GM18511 (cell line): ENCODE measurements around the gene TTC21B.

Experiments used
- ATAC-seq: cut with Tn5 transposase; IDR thresholded peaks from one replicate; pipeline ENCODE4 v1.9.1; 2021; ENCODE audit warnings: mild to moderate bottlenecking, moderate library complexity; ENCODE audit not compliant: unreplicated experiment

Gene TTC21B

DNA sequence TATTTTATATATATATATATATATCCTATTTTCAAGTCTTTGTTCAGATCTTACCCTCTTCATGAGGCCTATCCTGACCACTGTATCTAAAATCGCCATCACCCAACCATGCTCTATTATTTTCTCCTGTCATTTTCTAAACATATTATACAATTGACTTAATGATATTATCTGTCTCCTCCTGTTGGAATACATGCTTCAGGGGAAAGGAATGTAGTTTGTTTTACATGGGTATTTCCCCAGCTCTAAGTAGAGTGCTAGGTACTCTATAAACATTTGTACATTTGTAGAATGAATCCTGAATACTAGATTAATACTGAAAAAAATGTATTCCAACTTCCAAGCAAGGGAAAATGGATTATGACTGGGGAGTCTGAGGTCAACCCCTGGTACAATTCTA lies 26.2 kb downstream of the TTC21B start:
- ATAC-seq, result no peak

DNA sequence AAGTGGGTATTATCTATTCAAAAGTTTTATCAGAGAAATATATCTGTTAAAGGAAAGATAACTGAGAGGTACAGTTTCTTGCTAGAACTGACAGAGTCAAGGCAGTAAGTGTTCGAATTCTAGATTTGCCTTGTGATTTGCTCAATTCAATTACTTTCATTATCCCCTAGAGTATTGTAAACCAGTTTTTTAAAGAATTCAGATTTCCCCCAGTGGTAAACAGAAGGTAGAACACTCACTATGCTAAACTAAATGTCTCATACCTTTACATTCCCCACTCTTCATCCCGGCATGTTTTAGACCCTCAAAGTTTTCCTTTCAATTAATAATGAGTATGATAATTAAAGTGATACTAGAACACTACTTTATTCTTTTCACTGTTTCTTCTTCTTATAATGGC lies 28.6 kb downstream of the TTC21B start:
- ATAC-seq, result no peak

DNA sequence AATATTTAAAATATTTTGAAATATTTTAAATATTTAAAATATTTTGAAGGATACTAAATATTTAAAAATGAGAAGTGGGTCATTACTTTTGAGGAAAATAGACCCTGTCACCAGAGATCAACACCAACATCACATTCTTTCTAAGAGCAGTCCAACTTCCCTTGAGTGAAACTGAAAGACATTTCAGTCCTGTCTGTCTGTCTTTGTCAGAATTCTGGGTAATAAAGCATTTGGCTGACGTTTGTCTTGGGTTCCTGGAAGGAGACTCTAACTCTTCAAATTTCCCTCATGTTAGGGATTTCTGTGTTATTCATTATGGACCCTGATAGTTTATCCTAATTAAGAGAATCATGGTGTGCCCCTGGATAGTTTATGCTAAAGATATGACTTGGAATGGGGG lies 32.8 kb downstream of the TTC21B start:
- no peak for ATAC-seq

DNA sequence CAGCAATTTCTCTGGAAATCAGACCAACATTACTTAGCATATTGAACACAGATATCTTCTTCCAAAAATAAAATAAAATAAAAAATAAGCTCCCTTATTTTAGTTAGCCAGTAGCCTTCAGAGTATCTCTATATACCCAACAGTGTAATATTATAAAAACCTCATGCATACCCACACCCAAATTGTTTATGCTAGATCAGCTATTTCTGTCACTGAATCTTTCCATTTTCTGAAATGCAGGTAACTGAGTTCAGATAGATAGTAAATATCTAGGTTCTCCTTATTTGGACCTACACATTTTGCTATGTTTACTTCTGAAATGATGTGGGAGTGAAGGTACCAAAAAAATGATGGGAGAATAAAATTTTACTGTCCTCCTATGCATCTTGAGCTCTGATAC lies 39.9 kb downstream of the TTC21B start:
- no peak for ATAC-seq

DNA sequence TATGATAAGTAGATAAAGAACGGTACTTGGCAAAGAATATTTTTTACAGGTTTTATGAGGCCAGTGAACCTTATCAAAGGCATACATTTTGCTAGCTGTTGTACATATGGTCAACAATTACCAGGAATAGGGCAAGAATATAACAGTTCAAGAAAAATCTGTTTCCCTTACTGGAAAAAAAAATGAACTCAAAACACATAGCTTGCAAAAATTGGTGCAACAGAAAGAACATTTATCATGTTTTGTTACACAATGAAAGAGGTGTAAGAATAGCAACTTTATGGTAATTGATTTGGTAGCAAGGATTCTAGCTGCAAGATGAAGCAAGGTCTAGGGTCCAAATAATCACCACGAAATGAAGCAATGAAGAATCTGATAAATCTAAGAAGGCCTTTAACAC lies 41.6 kb downstream of the TTC21B start:
- ATAC-seq, result no peak

DNA sequence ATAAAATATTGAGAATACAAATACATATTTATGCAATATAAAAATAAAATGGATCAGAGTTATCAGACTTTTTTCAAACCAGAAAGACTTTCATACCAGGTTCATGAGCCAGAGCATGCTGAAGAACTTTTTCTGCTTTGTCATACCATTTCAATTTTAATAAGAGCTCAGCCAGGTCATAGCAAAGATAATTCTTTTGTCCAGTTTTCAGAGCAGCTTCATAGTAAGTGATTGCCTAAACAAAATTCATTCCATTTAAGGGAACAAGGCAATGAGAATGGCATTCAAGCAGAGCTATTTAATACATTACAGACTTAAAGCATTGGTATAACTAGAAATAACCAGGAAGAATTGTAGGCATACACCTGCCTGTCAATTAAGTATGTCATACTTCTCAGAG lies 42.3 kb downstream of the TTC21B start:
- no peak for ATAC-seq

DNA sequence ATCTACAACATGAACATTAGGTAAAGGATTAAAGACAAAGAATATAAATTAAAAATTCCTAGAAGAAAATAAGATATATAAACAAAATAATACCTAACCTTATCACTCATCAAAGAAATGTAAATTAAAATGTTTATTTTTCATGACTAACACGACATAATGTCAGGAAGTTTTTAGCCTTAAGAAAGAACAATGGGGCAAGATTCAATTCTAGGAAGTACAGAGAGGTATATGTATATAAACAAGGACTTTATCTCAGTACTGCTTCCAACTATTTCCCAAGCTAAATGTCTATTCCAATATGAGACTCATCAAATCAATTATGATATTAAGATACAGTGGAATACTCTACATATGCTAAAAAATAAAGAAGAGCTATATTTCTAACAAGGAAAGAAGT lies 44.1 kb downstream of the TTC21B start:
- ATAC-seq, result no peak

DNA sequence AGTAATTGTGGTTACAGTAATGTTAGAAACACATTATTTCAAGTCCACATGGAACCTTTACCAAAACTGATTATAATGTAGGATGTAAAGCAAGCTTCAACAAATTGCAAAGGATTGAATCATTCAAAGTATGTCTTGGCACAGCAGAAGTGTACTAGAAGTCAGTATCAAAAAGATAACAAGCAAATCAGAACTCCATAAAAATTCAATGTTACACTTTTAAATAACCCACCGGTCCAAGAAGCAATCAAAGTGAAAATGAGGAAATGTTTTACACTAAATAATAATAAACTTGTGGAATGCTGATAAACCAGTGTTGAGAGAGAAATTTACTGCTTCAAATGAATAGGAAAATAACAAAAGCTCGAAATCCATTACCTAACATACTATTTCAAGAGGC lies 47.7 kb downstream of the TTC21B start:
- ATAC-seq, result no peak

DNA sequence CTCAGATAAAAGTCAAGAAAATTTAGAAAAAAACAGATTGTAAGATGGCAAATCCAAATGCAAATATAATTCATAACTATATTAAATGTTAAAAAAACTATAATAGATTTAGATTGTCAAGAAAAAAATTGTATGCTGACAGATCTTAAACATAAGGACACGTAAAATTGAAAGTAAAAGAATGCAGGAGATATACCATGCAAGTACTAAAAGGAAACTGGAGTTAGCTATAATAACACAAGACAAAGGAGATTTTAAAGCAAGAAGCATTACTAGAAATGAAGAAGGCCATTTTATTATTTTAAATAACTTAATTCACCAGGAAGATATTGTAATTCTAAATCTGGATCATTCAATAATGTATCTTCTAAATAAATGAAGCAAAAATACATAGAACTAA lies 48.3 kb downstream of the TTC21B start:
- ATAC-seq, result no peak

DNA sequence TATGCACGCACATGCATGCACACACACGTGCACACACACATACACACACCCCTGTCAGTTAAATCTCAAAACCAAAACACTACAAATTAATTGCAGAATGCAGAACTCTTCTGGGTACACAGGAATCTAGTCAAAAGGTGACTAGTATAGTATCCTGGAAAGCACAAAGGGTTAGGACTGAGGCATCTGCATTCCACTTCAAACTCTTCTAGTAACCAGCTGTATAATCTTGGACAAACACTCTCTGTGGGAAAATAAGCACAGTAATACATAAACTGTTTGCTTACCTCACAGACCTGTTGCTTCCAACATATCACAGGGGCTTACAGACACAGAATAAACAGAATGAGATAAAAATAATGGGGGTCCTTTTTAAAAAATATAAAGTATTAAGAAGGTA lies 49.1 kb downstream of the TTC21B start:
- ATAC-seq, result no peak

- ATAC-seq, result no peak
Measured at GRCh38 chr2:165903406-165903805, 50.2 kb downstream of the TTC21B start.

GRCh38 chr2:165902934-165903333 lies 50.6 kb downstream of the TTC21B start:
- ATAC-seq, result peak; percentile 60

GRCh38 chr2:165901620-165902298 lies 51.8 kb downstream of the TTC21B start:
- no peak for ATAC-seq

DNA sequence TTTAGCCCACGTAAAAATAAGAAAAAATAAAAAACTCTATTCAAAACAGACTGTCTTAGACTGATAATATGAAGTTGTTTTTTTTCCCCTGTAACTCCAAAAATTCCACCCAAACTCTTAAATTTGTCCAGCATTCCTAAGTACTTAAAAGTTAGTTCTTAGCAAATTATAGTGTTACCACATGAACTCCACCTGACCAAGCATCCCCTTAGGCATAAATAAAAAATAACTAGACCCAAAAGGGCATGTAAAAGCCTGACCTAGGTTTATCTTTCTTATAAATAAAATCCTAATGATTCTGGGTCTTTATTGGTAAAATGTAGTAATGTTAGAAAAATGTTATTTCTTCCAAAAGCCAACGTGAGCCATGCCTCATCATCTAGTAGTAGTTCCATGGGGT lies 54.3 kb downstream of the TTC21B start:
- no peak for ATAC-seq

GRCh38 chr2:165898381-165898780 lies 55.2 kb downstream of the TTC21B start:
- ATAC-seq, result no peak

DNA sequence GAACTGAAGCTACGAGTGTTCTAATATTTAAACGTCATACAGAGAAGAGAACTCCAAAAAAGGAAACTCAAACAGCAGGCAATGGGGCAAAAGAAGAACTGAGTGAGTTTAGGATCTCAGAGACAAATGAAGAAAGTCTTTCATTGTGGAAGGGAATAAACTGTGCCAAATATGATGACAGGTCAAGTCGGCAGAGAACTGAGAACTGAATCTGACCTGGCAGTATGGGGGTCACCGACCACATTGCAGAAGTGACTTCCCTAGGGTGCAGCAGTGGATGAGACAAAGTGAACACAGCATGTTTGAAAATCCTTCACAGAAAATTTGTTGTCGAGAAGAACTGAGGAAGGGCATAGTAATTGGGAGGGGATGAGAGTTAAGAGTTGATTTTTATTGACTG lies 55.9 kb downstream of the TTC21B start:
- peak; percentile 69 for ATAC-seq

DNA sequence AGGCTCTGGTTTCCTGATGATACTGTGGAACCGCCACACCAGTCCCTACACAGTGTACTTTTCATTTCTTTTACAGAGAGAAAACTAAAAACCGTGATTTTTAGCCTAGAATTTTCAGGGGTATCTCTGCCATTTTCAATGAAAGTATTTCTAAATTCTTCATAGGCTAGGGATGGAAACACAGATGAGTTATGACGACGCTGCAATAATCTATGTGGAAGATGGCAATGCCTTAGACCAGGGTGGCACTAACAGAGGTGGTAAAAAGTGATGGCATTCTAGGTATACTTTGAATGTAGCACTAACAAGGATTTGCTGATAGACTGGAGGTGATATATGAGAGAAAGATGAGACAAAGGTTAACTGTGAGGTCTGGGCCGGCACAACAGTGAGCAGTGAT lies 56.5 kb downstream of the TTC21B start:
- no peak for ATAC-seq

DNA sequence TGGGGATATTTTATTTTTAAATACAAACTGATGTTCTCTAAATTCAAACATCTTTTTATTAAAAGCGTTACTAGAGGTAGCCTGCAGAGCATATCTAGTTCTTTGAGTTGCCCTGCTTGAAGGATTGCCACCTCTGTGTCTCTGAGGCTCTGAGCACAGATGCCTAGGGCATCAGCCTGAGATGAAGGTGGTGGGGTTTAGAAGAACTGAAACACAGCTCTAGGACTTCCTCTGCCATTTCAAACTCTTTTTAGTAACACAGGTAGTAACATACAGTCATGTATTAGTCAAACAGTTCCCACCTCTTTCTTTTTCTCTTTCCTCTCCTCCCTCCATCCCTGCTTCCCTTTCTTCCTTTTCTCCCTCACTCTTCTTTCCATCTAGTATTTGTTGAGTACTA lies 57.6 kb downstream of the TTC21B start:
- ATAC-seq, result peak; percentile 88

DNA sequence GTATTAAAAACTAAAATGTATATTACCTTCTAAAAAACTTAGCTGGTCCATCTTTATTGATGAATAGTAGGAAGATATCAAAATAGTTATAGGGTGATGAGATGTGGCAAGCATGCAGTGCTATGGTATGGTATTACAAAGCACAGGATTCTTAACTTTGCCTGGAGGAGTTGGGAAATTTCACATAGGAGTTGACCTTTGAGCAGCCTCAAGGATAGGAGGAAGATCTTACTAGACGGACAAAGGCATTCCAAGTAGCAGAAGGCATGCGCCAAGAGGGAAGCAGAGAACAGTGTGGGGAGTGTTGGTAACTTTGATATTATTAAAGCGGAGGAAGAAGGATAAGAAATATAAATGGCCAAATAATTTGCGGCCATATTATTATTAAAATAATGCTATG lies 60.0 kb downstream of the TTC21B start:
- no peak for ATAC-seq

DNA sequence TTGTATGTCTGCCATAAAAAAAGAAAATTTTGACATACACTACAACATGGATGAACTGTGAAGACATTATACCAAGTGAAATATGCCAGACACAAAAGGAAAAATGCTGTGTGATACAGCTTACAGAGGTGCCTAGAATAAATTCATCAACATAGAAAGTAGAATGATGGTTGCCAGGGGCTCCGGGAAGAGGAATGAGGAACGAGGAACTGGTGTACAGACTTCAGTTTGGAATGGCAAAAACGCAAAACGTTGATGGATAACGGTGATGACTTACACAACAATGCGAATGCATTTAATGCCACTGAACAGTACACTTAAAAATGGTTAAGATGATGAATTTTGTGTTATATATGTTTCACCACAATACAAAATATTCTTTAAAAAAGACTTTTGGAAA lies 61.0 kb downstream of the TTC21B start:
- ATAC-seq, result no peak

GRCh38 chr2:165891943-165892342 lies 61.6 kb downstream of the TTC21B start:
- no peak for ATAC-seq

GRCh38 chr2:165891345-165891744 lies 62.2 kb downstream of the TTC21B start:
- ATAC-seq, result no peak

DNA sequence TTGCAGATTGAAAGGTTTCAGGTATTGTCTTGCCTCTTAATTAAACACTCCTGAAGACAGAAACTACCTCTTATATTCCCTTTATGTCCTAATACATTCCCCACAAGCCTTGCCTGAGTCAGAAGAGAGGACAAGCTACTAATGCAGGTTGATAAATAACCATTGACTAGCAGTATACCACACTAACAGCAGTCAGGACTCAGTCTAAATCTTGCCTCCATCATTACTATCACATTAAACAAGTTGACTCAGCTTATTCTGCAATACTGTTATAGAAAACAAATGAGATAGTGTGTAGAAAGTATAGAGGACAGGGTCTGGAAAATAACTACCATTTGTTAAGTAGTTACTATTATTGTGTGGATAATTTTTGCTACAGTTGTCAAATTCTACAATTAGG lies 63.8 kb downstream of the TTC21B start:
- ATAC-seq, result no peak
